Naive thymus-derived CD4-positive, alpha-beta T cell (primary cell): ENCODE measurements around the gene PIM1. TPM values are rescaled to one million over a fixed set of nuclear protein-coding genes. Genes with fewer than 3 reads are reported as not detected.

ENCODE experiments used
- ATAC-seq: fragments of 150-1000 bp; cut with Tn5 transposase; 2 replicates; pipeline ENCODE4 v1.10.0; 2021; ENCODE audit warnings: mild to moderate bottlenecking, moderate library complexity
- CTCF ChIA-PET: fragments of 350-600 bp; sonication (Branson Sonifier 250); formaldehyde crosslinking; loops from one replicate; lab custom pipeline; 2021; ENCODE audit warnings: antibody characterized with exemption; lab: Charles Lee
- POLR2A ChIA-PET: fragments of 350-600 bp; sonication (Branson Sonifier 250); formaldehyde crosslinking; loops from one replicate; lab custom pipeline; 2021; ENCODE audit warnings: antibody characterized with exemption, inconsistent platforms; lab: Charles Lee
- DNase-seq, 9 donors: peaks; one replicate each; pipeline versions ENCODE4 v3.0.0 to v3.0.0-alpha.2; 2020 to 2022; ENCODE audit warnings: mixed read lengths in 1 of 9
- H3K27ac ChIP-seq: one replicate; pipeline ENCODE4 v1.7.0; 2013; ENCODE audit warnings: mild to moderate bottlenecking, low read depth, low read length, moderate library complexity
- H3K27me3 ChIP-seq, 2 donors: one replicate each; pipeline ENCODE4 v1.7.0; 2013; ENCODE audit warnings: low read length in 2 of 2, mild to moderate bottlenecking in 2 of 2, moderate library complexity in 2 of 2; ENCODE audit not compliant: control insufficient read depth in 2 of 2, insufficient read depth in 2 of 2
- H3K36me3 ChIP-seq, 3 experiments: 1 replicate in 2 of 3; 2 replicates in 1 of 3; pipeline ENCODE4 v1.7.0; 2013; ENCODE audit warnings: low read length in 3 of 3, mild to moderate bottlenecking in 3 of 3, moderate library complexity in 1 of 3; ENCODE audit not compliant: insufficient read depth in 3 of 3, control insufficient read depth in 2 of 3
- H3K4me1 ChIP-seq, 2 donors: one replicate each; pipeline ENCODE4 v1.7.0; 2013; ENCODE audit warnings: low read length in 2 of 2, mild to moderate bottlenecking in 2 of 2, moderate library complexity in 1 of 2; ENCODE audit not compliant: control insufficient read depth in 2 of 2, insufficient read depth in 2 of 2
- H3K4me3 ChIP-seq: 2 replicates; pipeline ENCODE4 v1.7.0; 2013; ENCODE audit warnings: mild to moderate bottlenecking, low read length
- H3K9me3 ChIP-seq, 3 experiments: 1 replicate in 2 of 3; 2 replicates in 1 of 3; pipeline ENCODE4 v1.7.0; 2013; ENCODE audit warnings: low read length in 3 of 3; ENCODE audit not compliant: control insufficient read depth in 2 of 3
- H3K27ac Mint-ChIP-seq, 9 donors: one replicate each; pipeline ENCODE4 v1.8.0; 2020 to 2022; ENCODE audit warnings: mixed read lengths in 9 of 9, mild to moderate bottlenecking in 8 of 9, moderate library complexity in 5 of 9, inconsistent platforms in 2 of 9
- H3K27me3 Mint-ChIP-seq, 5 donors: one replicate each; pipeline ENCODE4 v1.8.0; 2021 to 2022; ENCODE audit warnings: mixed read lengths in 5 of 5, mild to moderate bottlenecking in 1 of 5
- H3K36me3 Mint-ChIP-seq, 5 donors: one replicate each; pipeline ENCODE4 v1.8.0; 2020 to 2022; ENCODE audit warnings: mixed read lengths in 5 of 5, mild to moderate bottlenecking in 3 of 5, inconsistent platforms in 1 of 5
- H3K4me1 Mint-ChIP-seq, 7 donors: one replicate each; pipeline ENCODE4 v1.8.0; 2020 to 2022; ENCODE audit warnings: mixed read lengths in 7 of 7, mild to moderate bottlenecking in 3 of 7, inconsistent platforms in 1 of 7
- H3K4me3 Mint-ChIP-seq, 10 donors: one replicate each; pipeline ENCODE4 v1.8.0; 2020 to 2022; ENCODE audit warnings: mild to moderate bottlenecking in 10 of 10, mixed read lengths in 10 of 10, moderate library complexity in 6 of 10, inconsistent platforms in 2 of 10
- H3K9me3 Mint-ChIP-seq, 11 donors: one replicate each; pipeline ENCODE4 v1.8.0; 2020 to 2022; ENCODE audit warnings: mixed read lengths in 11 of 11, mild to moderate bottlenecking in 4 of 11, inconsistent platforms in 1 of 11, moderate library complexity in 1 of 11
- intact Hi-C, 2 donors: fragments of 100-400 bp; cut with micrococcal nuclease; formaldehyde crosslinking; loops; one replicate each; pipeline ENCODE4 v1.15.1; 2023
- polyA plus RNA-seq, 2 donors: library from polyadenylated mRNA; unstranded; fragments of 300-500 nt; fragmentation: Illumina TruSeq; gene quantifications; one replicate each; pipeline ENCODE4 v1.2.3, GENCODE V29; 2021
- total RNA-seq, 6 experiments: library from RNA in 5 of 6; stranded (reverse) in 5 of 6; gene quantifications; 1 replicate in 5 of 6; 2 replicates in 1 of 6; pipeline ENCODE4 v1.2.3 and lab custom pipeline; 2021 to 2026

Gene PIM1
- 100 to 1,000 TPM; 100 to 550 (median 172) TPM for total RNA-seq
- polyA plus RNA-seq, result 100 to 1,000 TPM; 249 to 304 TPM
- total RNA-seq (lab: John Stamatoyannopoulos, UW), result 184 reads per million, percentile 92 among the genes with 10 or more reads in this experiment

- peak within 1 kb of the TSS; percentile 93 to 98 (median 96) for H3K27ac Mint-ChIP-seq
- intact Hi-C loops, result loop anchor here (1.0 to 5.0 kb wide), 12 partner anchors 13 to 575 kb away; partner anchors contain the start of genes CDKN1A (in 1 of the 2), MTCH1 (in 1 of the 2) and SRSF3 (in 1 of the 2)
- Histone ChIP-seq H3K27ac (peak within 1 kb of the TSS; percentile 86), H3K4me3 (peak within 1 kb of the TSS; percentile 71), H3K36me3 (peaks cover 21 to 38% (median 27%) of the 10 kb centered on the region in 3 experiments), H3K4me1 (peaks cover 21% of the 10 kb centered on the region in 2 donors), H3K9me3 (no peaks in the 10 kb centered on the region), H3K27me3 (no peaks in the 10 kb centered on the region)
- H3K36me3 Mint-ChIP-seq, result peaks cover 15 to 38% (median 36%) of the 10 kb centered on the region in 5 donors
- peak; percentile 94 for ATAC-seq
- peaks cover 19 to 40% (median 34%) of the 10 kb centered on the region in 7 donors for H3K4me1 Mint-ChIP-seq
- H3K4me3 Mint-ChIP-seq, result peak within 1 kb of the TSS; percentile 92 to 100 (median 94)
- peaks cover 0 to 3% (median 0%) of the 10 kb centered on the region in 11 donors for H3K9me3 Mint-ChIP-seq
- ChIA-PET CTCF (interaction anchor here (0.9 to 15.1 kb wide), 6 partner anchors 13 to 145 kb away, joined by 3 to 443 read pairs (median 63); no protein-coding TSS in a partner anchor), POLR2A (interaction anchor here (1.0 to 10.5 kb wide), 15 partner anchors 9 to 624 kb away, joined by 3 to 276 read pairs (median 15); partner anchors contain the start of gene MTCH1)
- H3K27me3 Mint-ChIP-seq, result no peaks in the 10 kb centered on the region
- DNase-seq, result peak; percentile 91 to 98 (median 95)
Observed at GRCh38 chr6:37169496-37170272, at the start of gene PIM1. Gene PIM1 (plus strand): TSS chr6:37170152. CDS start chr6:37170576, 424 bp downstream.

- no peaks in the 10 kb centered on the region for H3K36me3 Mint-ChIP-seq
- ATAC-seq, result no peak
- H3K27ac Mint-ChIP-seq, result no peak overlapping the region
- no peak for DNase-seq
- H3K27me3 Mint-ChIP-seq, result peaks cover 4 to 13% (median 5%) of the 10 kb centered on the region in 5 donors
- Histone ChIP-seq H3K4me3 (no peak overlapping the region), H3K27ac (no peak overlapping the region), H3K4me1 (no peaks in the 10 kb centered on the region), H3K27me3 (no peaks in the 10 kb centered on the region), H3K9me3 (no peaks in the 10 kb centered on the region), H3K36me3 (no peaks in the 10 kb centered on the region)
- no peak overlapping the region for H3K4me3 Mint-ChIP-seq
- intact Hi-C loops, result loop anchor here in 1 of 2 donors (5.0 kb wide), 1 partner anchor 46 kb away; no protein-coding TSS in a partner anchor
- H3K9me3 Mint-ChIP-seq, result peaks cover 0 to 1% (median 0%) of the 10 kb centered on the region in 11 donors
- ChIA-PET CTCF (no interaction called here), POLR2A (no interaction called here)
- H3K4me1 Mint-ChIP-seq, result peaks cover 0 to 10% (median 4%) of the 10 kb centered on the region in 7 donors
Observed at GRCh38 chr6:37121556-37121955, 48.4 kb upstream of the PIM1 start.

GRCh38 chr6:37122861-37123260 lies 47.1 kb upstream of the PIM1 start:
- ChIA-PET POLR2A (no interaction called here), CTCF (no interaction called here)
- H3K36me3 Mint-ChIP-seq, result no peaks in the 10 kb centered on the region
- no peak overlapping the region for H3K27ac Mint-ChIP-seq
- Histone ChIP-seq H3K4me1 (no peaks in the 10 kb centered on the region), H3K27ac (no peak overlapping the region), H3K9me3 (no peaks in the 10 kb centered on the region), H3K36me3 (no peaks in the 10 kb centered on the region), H3K4me3 (no peak overlapping the region), H3K27me3 (no peaks in the 10 kb centered on the region)
- DNase-seq (no peak), ATAC-seq (no peak)
- peaks cover 4 to 14% (median 5%) of the 10 kb centered on the region in 5 donors for H3K27me3 Mint-ChIP-seq
- intact Hi-C loops, result loop anchor here in 1 of 2 donors (5.0 kb wide), 1 partner anchor 44 kb away; no protein-coding TSS in a partner anchor
- H3K4me3 Mint-ChIP-seq, result no peak overlapping the region
- peaks cover 0 to 1% (median 0%) of the 10 kb centered on the region in 11 donors for H3K9me3 Mint-ChIP-seq
- H3K4me1 Mint-ChIP-seq, result peaks cover 0 to 10% (median 4%) of the 10 kb centered on the region in 7 donors

DNA sequence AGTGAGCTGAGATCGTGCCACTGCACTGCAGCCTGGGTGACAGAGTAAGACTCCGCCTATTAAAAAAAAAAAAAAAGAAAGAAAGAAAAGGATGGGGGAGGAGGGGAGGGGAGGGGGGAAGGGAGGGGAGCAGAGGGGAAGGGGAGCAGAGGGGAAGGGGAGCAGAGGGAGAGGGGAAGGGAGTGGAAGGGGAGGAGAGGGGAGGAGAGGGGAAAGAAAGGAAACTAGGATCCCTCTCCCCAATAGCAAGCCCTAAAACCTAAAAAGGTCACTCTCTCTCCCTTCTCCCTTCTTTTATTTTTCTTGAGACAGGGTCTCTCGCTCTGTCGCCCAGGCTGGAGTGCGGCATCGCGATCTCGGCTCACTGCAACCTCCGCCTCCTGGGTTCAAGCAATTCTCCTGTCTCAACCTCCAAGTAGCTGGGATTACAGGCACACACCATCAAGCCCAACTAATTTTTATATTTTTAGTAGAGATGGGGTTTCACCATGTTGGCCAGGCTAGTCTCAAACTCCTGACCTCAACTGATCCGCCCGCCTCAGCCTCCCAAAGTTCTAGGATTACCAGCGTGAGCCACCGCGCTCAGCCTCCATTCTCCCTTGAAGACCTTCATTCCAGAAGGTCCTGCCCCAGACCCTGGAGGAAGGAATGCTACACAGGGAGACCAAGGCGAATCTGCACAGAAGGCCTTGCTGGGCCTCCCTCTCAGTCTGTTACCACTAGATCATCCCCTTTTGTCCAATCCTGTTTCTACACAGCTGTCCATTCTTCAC lies 45.8 kb upstream of the PIM1 start:
- intact Hi-C loops, result loop anchor here in 1 of 2 donors (5.0 kb wide), 1 partner anchor 43 kb away; no protein-coding TSS in a partner anchor
- no peak for DNase-seq
- Mint-ChIP-seq H3K4me1 (peaks cover 0 to 14% (median 4%) of the 10 kb centered on the region in 7 donors), H3K4me3 (no peak overlapping the region), H3K27ac (no peak overlapping the region), H3K9me3 (peaks cover 0 to 1% (median 0%) of the 10 kb centered on the region in 11 donors), H3K27me3 (peaks cover 4 to 14% (median 5%) of the 10 kb centered on the region in 5 donors), H3K36me3 (no peaks in the 10 kb centered on the region)
- ChIA-PET POLR2A (interaction anchor here (0.9 kb wide), 1 partner anchor 78 kb away, joined by 3 read pairs; no protein-coding TSS in a partner anchor), CTCF (no interaction called here)
- Histone ChIP-seq H3K36me3 (no peaks in the 10 kb centered on the region), H3K4me1 (no peaks in the 10 kb centered on the region), H3K27me3 (no peaks in the 10 kb centered on the region), H3K9me3 (no peaks in the 10 kb centered on the region), H3K27ac (no peak overlapping the region), H3K4me3 (no peak overlapping the region)
- no peak for ATAC-seq

- peaks cover 4 to 14% (median 5%) of the 10 kb centered on the region in 5 donors for H3K27me3 Mint-ChIP-seq
- H3K36me3 Mint-ChIP-seq, result no peaks in the 10 kb centered on the region
- intact Hi-C loops, result no loop called here
- no peak overlapping the region for H3K27ac ChIP-seq
- no peaks in the 10 kb centered on the region for H3K9me3 ChIP-seq
- H3K36me3 ChIP-seq, result no peaks in the 10 kb centered on the region
- ATAC-seq (no peak), DNase-seq (no peak)
- ChIA-PET POLR2A (interaction anchor here (0.6 kb wide), 1 partner anchor 11 kb away, joined by 3 read pairs; no protein-coding TSS in a partner anchor), CTCF (no interaction called here)
- H3K27ac Mint-ChIP-seq, result peak overlapping the region in 1 of 9 donors; percentile 38
- no peak overlapping the region for H3K4me3 ChIP-seq
- peaks cover 0 to 1% (median 0%) of the 10 kb centered on the region in 11 donors for H3K9me3 Mint-ChIP-seq
- H3K4me3 Mint-ChIP-seq, result no peak overlapping the region
- H3K4me1 ChIP-seq, result no peaks in the 10 kb centered on the region
- peaks cover 0 to 9% (median 0%) of the 10 kb centered on the region in 7 donors for H3K4me1 Mint-ChIP-seq
- H3K27me3 ChIP-seq, result no peaks in the 10 kb centered on the region
Observed at GRCh38 chr6:37125774-37126492, 44.0 kb upstream of the PIM1 start.
